SH-SY5Y (cell line): ENCODE measurements around the gene PIGS.

Experiments
- GATA2 ChIP-seq: IDR thresholded peaks from 2 replicates; pipeline ENCODE4 v1.6.1; 2011; ENCODE audit warnings: mild to moderate bottlenecking, low read depth, low read length
- GATA3 ChIP-seq: IDR thresholded peaks from 2 replicates; pipeline ENCODE4 v1.6.1; 2011; ENCODE audit warnings: low read depth, mild to moderate bottlenecking, low read length, moderate library complexity

- no peak for TF ChIP-seq GATA3
- no peak for TF ChIP-seq GATA2
Measured at GRCh38 chr17:28515518-28515917, 55.8 kb downstream of the PIGS start.
